HK-2 (cell line): Measurements from ENCODE around the gene KNTC1.
"Not testable (repeated sequence)": the region's sequence is repeated elsewhere in the genome, so short reads cannot be mapped to it uniquely, and the experiment has no call there.

Source experiments
- DNase-seq: peaks from one replicate; pipeline ENCODE4 v3.0.0-alpha.2; 2018; ENCODE audit not compliant: unreplicated experiment

The KNTC1 gene

GRCh38 chr12:122526683-122527477 is at the start of gene KNTC1, which contains the start of gene RSRC2:
TSS of gene KNTC1 (plus strand) at chr12:122527249. CDS start at chr12:122530064, 2,815 bp downstream.
TSS of gene RSRC2 (minus strand) at chr12:122526936. CDS start at chr12:122526853, 83 bp downstream.
- DNase-seq: peak; percentile 97

GRCh38 chr12:122480753-122481152 is 46.3 kb upstream of the KNTC1 start:
- DNase-seq: no peak

GRCh38 chr12:122481861-122482260 is 45.2 kb upstream of the KNTC1 start:
- DNase-seq: no peak

- no peak for DNase-seq
Observed at GRCh38 chr12:122483969-122484368, 43.1 kb upstream of the KNTC1 start.

- DNase-seq: not testable (repeated sequence)
Observed at GRCh38 chr12:122484385-122484784, 42.7 kb upstream of the KNTC1 start.

DNA sequence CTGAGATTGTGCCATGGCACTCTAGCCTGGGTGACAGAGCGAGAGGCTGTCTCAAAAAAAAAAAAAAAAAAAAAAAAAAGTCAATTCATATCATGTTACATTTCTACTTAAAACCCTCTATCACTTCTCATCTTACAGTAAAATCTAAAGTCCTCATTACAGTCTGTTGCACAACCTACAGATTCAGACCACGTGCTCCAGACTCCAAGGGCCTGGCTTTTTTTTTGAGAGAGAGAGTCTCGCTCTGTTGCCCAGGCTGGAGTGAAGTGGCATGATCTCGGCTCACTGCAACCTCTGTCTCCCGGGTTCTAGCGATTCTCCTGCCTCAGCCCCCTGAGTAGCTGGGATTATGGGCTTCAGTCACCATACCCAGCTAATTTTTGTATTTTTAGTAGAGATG is 40.7 kb upstream of the KNTC1 start:
- DNase-seq: not testable (repeated sequence)

DNA sequence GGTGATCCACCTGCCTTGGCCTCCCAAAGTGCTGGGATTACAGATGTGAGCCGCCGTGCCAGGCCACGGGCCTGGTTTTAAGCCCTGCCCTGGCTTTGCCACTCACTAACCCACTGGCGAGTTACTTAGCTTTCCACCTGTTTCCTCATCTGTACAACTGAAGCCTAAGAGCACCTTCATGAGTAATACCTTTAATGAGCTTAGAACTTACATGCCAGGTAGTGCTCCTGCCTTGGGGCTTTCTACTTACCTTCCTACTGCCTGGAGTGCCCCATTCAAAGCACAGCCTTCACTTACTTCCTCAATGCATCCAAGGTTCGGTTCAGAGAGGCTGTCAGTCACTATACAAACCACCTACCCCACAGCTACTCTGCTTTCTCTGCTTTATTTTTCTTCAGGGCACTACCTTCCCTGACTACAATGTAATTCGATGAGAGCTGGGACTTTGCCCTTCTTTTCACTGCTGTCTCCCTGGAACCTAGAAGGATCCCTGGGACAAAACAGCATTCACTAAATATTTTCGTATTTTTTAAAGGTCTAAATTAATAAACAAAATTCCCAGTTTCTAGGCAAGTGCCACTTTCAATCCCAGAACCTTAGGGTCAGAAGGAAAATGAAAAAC is 40.1 kb upstream of the KNTC1 start:
- no peak for DNase-seq

DNA sequence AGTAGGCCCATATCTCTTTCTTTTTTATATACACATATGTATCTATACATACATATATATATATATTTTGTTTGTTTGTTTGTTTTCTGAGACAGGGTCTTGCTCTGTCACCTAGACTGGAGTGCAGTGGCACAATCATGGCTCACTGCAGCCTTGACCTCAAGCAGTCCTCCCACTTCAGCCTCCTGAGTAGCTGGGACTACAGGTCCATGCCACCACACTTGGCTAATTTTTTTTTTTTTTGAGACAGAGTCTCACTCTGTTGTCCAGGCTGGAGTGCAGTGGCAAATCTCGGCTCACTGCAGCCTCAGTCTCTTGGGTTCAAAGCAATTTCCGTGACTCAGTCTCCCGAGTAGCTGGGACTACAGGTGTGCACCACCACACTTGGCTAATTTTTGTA is 39.2 kb upstream of the KNTC1 start:
- not testable (repeated sequence) for DNase-seq

GRCh38 chr12:122489038-122489437 is 38.0 kb upstream of the KNTC1 start:
- DNase-seq: no peak

DNA sequence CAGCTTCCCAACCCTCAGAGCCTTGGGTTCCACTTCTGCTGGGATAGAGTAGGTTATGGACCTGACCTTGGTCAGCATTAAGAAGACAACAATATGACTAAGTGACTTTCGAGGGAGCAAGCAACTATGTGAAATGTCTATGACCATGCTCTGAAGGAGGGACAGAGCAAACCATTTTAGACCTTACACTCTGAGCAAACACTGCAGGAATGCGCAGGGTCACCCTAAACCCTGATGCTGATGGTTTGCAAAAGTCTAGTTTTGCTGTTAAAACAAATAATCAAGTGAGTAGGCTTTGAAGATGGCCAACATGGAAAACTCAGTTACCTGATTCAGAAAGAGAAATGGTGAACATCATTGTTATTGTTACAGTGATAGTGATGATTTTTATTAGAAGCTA is 35.1 kb upstream of the KNTC1 start:
- DNase-seq: no peak

- not testable (repeated sequence) for DNase-seq
Observed at GRCh38 chr12:122493222-122493621, 33.8 kb upstream of the KNTC1 start.

DNA sequence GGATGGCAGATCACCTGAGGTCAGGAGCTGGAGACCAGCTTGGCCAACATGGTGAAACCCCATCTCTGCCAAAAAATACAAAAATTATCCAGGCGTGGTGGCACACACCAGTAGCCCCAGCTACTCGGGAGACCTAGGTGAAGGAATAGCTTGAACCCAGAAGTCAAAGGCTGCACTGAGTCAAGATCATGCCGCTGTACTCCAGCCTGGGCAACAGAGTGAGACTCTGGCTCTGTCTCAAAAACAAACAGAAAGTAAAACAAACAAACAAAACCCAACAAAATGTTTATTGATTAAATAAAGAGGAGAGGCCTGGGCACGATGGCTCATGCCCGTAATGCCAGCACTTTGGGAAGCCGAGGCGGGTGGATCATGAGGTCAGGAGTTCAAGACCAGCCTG is 31.8 kb upstream of the KNTC1 start:
- DNase-seq: no peak

- DNase-seq: peak; percentile 70
Observed at GRCh38 chr12:122499991-122500684, 26.9 kb upstream of the KNTC1 start.

GRCh38 chr12:122500685-122501488 is 26.2 kb upstream of the KNTC1 start, which contains the start of gene ZCCHC8:
TSS of gene ZCCHC8 (minus strand) at chr12:122500932. CDS start at chr12:122500840, 92 bp downstream.
- DNase-seq: peak; percentile 98

DNA sequence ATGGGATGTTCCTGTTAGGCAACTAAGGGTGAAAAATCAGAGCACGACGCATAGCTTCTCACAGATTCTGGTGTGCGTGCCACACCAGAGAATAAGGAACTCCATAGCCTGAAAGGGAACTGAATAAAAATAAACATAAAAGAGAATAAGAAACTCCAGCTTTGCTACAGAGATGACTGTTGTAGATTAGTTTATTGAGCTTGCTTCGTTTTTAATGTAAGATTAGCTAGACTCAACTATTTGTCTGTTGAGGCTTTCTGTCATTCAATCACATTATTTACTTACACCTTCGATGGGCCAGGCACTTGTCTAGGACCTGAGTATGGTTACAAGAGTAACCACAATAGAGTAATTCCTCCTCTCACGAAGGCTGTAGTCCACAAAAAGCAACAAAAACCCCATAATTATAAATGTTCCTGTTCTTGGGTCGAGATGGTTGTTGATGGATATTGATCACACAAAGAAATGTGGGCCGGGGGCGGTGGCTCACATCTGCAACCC is 25.5 kb upstream of the KNTC1 start:
- no peak for DNase-seq

- DNase-seq: no peak
Observed at GRCh38 chr12:122503147-122503751, 23.8 kb upstream of the KNTC1 start.

DNA sequence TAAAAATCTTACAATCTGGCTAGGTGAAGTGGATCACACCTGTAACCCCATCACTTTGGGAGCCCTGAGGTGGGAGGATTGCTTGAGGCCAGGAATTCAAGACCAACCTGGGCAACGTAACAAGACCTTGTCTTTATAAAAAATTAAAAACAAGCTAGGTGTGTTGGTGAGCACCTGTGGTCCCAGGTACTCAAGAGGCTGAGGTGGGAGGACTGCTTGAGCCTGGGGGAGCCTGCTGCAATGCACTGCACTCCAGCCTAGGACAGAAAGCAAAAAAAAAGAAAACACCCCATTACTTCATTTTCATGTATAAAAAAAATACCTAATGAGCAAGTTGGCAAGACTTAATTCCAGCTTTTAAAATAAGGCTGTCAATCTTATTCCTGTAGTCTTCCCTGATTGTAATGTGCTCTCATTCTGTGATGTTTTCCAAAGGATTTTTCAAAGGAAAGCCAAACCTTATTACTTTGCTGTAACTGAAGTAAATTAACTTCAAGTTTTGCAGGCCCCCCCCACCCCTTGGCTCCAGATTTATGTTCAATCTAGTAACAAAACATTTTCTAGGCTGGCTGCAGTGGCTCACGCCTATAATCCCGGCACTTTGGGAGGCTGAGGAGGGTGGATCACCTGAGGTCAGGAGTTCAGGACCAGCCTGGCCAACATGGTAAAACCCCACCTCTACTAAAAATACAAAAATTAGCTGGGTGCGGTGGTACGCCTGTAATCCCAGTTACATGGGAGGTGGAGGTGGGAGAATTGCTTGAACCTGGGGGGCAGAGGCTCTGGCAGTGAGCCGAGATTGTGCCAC is 23.1 kb upstream of the KNTC1 start:
- no peak for DNase-seq

GRCh38 chr12:122505419-122506051 is 21.5 kb upstream of the KNTC1 start:
- no peak for DNase-seq

DNA sequence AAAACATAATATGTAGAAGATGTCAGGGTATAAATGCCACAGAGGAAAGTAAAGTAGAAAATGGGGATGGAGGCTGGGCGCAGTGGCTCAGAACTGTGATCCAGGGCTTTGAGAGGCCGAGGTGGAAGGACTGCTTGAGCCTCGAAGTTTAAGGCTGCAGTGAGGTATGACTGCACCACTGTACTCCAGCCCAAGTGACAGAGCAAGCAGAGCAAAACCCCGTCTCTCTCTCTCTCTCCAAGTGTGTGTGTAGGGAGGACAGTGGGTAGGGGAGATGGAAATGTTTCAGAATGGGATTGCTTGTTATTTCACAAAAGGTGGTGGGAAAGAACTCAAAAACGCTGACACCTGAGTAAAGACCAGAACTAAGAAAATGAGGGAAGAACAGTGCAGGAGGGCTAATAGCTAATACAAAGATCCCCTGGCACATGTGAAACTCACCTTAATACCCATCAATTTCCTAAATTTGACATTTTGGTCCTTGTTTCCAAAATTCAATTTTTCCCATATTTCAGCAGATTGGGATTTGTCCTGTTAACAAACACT is 20.6 kb upstream of the KNTC1 start:
- no peak for DNase-seq
